CD8-positive, alpha-beta memory T cell (primary cell): ENCODE measurements around the gene SLC3A2. TPM values are rescaled to one million over a fixed set of nuclear protein-coding genes. Genes with fewer than 3 reads are reported as not detected.
A peak's percentile ranks its signal among the peaks of the same experiment; 100 is the strongest.
"Not testable (repeated sequence)": the region's sequence is repeated elsewhere in the genome, so short reads cannot be mapped to it uniquely, and the experiment has no call there.

ENCODE experiments used
- CTCF ChIA-PET: fragments of 350-600 bp; sonication (Branson Sonifier 250); formaldehyde crosslinking; loops from one replicate; lab custom pipeline; 2021; ENCODE audit warnings: antibody characterized with exemption; lab: Charles Lee
- POLR2A ChIA-PET: fragments of 350-600 bp; sonication (Branson Sonifier 250); formaldehyde crosslinking; loops from one replicate; lab custom pipeline; 2021; ENCODE audit warnings: antibody characterized with exemption; lab: Charles Lee
- DNase-seq, 5 donors: peaks; one replicate each; pipeline versions ENCODE4 v3.0.0 to v3.0.0-alpha.2; 2020 to 2022; ENCODE audit warnings: mixed read lengths in 1 of 5
- H3K27ac ChIP-seq: one replicate; pipeline ENCODE4 v1.7.0; 2013; ENCODE audit warnings: low read depth, mild to moderate bottlenecking, low read length, moderate library complexity
- H3K27me3 ChIP-seq: 2 replicates; pipeline ENCODE4 v1.7.0; 2013; ENCODE audit warnings: low read length, mild to moderate bottlenecking; ENCODE audit not compliant: insufficient read depth, poor library complexity, severe bottlenecking
- H3K36me3 ChIP-seq: 2 replicates; pipeline ENCODE4 v1.7.0; 2013; ENCODE audit warnings: mild to moderate bottlenecking, low read length, moderate library complexity; ENCODE audit not compliant: insufficient read depth
- H3K4me1 ChIP-seq: 2 replicates; pipeline ENCODE4 v1.7.0; 2013; ENCODE audit warnings: mild to moderate bottlenecking, low read length, moderate library complexity; ENCODE audit not compliant: insufficient read depth
- H3K4me3 ChIP-seq: 2 replicates; pipeline ENCODE4 v1.7.0; 2013; ENCODE audit warnings: mild to moderate bottlenecking, low read length
- H3K9me3 ChIP-seq: 2 replicates; pipeline ENCODE4 v1.7.0; 2013; ENCODE audit warnings: mild to moderate bottlenecking, low read length
- H3K27ac Mint-ChIP-seq, 8 donors: one replicate each; pipeline ENCODE4 v1.8.0; 2020 to 2021; ENCODE audit warnings: mixed read lengths in 8 of 8, mild to moderate bottlenecking in 6 of 8, inconsistent platforms in 3 of 8, moderate library complexity in 3 of 8
- H3K27me3 Mint-ChIP-seq, 2 donors: one replicate each; pipeline ENCODE4 v1.8.0; 2020 to 2021; ENCODE audit warnings: mixed read lengths in 2 of 2, mild to moderate bottlenecking in 1 of 2, moderate library complexity in 1 of 2
- H3K36me3 Mint-ChIP-seq, 3 donors: one replicate each; pipeline ENCODE4 v1.8.0; 2020 to 2021; ENCODE audit warnings: mixed read lengths in 3 of 3, inconsistent platforms in 1 of 3, mild to moderate bottlenecking in 1 of 3
- H3K4me1 Mint-ChIP-seq, 3 donors: one replicate each; pipeline ENCODE4 v1.8.0; 2020 to 2021; ENCODE audit warnings: mixed read lengths in 3 of 3, inconsistent platforms in 1 of 3, mild to moderate bottlenecking in 1 of 3
- H3K4me3 Mint-ChIP-seq, 7 donors: one replicate each; pipeline ENCODE4 v1.8.0; 2020 to 2021; ENCODE audit warnings: mixed read lengths in 7 of 7, mild to moderate bottlenecking in 6 of 7, moderate library complexity in 4 of 7, inconsistent platforms in 2 of 7
- H3K9me3 Mint-ChIP-seq, 5 donors: one replicate each; pipeline ENCODE4 v1.8.0; 2020 to 2022; ENCODE audit warnings: mixed read lengths in 5 of 5, mild to moderate bottlenecking in 3 of 5, moderate library complexity in 2 of 5, inconsistent platforms in 1 of 5
- polyA plus RNA-seq: library from polyadenylated mRNA; unstranded; fragments of 300-500 nt; fragmentation: Illumina TruSeq; gene quantifications from one replicate; pipeline ENCODE4 v1.2.3, GENCODE V29; 2021
- total RNA-seq, 2 experiments: library from RNA; stranded (reverse); gene quantifications; one replicate each; pipeline ENCODE4 v1.2.3, GENCODE V29; 2021

The SLC3A2 gene
- total and polyA plus RNA-seq, 3 experiments from 2014 or later = 180 to 430 (median 426) TPM

GRCh38 chr11:62930157-62930556, 49.5 kb downstream of the SLC3A2 start:
- POLR2A ChIA-PET = no interaction called here
- DNase-seq = no peak
- no peak overlapping the region for H3K4me3 Mint-ChIP-seq
- peaks cover 12 to 24% (median 13%) of the 10 kb centered on the region in 3 donors for H3K4me1 Mint-ChIP-seq
- no peaks in the 10 kb centered on the region for H3K9me3 ChIP-seq
- H3K27me3 ChIP-seq = peaks cover 27% of the 10 kb centered on the region
- H3K36me3 Mint-ChIP-seq = no peaks in the 10 kb centered on the region
- H3K4me1 ChIP-seq = peaks cover 13% of the 10 kb centered on the region
- H3K27ac Mint-ChIP-seq = no peak overlapping the region
- H3K9me3 Mint-ChIP-seq = no peaks in the 10 kb centered on the region
- no peak overlapping the region for H3K4me3 ChIP-seq
- H3K36me3 ChIP-seq = no peaks in the 10 kb centered on the region
- H3K27ac ChIP-seq = no peak overlapping the region
- CTCF ChIA-PET = interaction anchor here (1.2 kb wide), 1 partner anchor 24 kb away, joined by 3 read pairs; no protein-coding TSS in a partner anchor
- peaks cover 55 to 65% of the 10 kb centered on the region in 2 donors for H3K27me3 Mint-ChIP-seq

GRCh38 chr11:62930666-62931065, 50.0 kb downstream of the SLC3A2 start:
- Mint-ChIP-seq H3K4me3 (no peak overlapping the region), H3K9me3 (no peaks in the 10 kb centered on the region), H3K27ac (no peak overlapping the region), H3K4me1 (peaks cover 7 to 19% (median 11%) of the 10 kb centered on the region in 3 donors), H3K27me3 (peaks cover 51 to 60% of the 10 kb centered on the region in 2 donors), H3K36me3 (no peaks in the 10 kb centered on the region)
- peaks cover 8% of the 10 kb centered on the region for H3K4me1 ChIP-seq
- no peak overlapping the region for H3K27ac ChIP-seq
- H3K27me3 ChIP-seq = peaks cover 22% of the 10 kb centered on the region
- ChIA-PET POLR2A (no interaction called here), CTCF (no interaction called here)
- no peak for DNase-seq
- no peaks in the 10 kb centered on the region for H3K36me3 ChIP-seq
- H3K9me3 ChIP-seq = no peaks in the 10 kb centered on the region
- no peak overlapping the region for H3K4me3 ChIP-seq

GRCh38 chr11:62931499-62932278, 51.0 kb downstream of the SLC3A2 start:
- H3K4me3 Mint-ChIP-seq = no peak overlapping the region
- H3K4me1 Mint-ChIP-seq = peaks cover 2 to 9% (median 4%) of the 10 kb centered on the region in 3 donors
- Histone ChIP-seq H3K4me3 (no peak overlapping the region), H3K27me3 (peaks cover 12% of the 10 kb centered on the region), H3K4me1 (no peaks in the 10 kb centered on the region), H3K36me3 (no peaks in the 10 kb centered on the region), H3K9me3 (no peaks in the 10 kb centered on the region), H3K27ac (no peak overlapping the region)
- H3K9me3 Mint-ChIP-seq = no peaks in the 10 kb centered on the region
- H3K27ac Mint-ChIP-seq = no peak overlapping the region
- peaks cover 42 to 50% of the 10 kb centered on the region in 2 donors for H3K27me3 Mint-ChIP-seq
- ChIA-PET CTCF (no interaction called here), POLR2A (no interaction called here)
- no peak for DNase-seq
- H3K36me3 Mint-ChIP-seq = no peaks in the 10 kb centered on the region

- Histone ChIP-seq H3K36me3 (no peaks in the 10 kb centered on the region), H3K9me3 (no peaks in the 10 kb centered on the region), H3K27me3 (no peaks in the 10 kb centered on the region), H3K4me3 (no peak overlapping the region), H3K4me1 (no peaks in the 10 kb centered on the region), H3K27ac (no peak overlapping the region)
- H3K27me3 Mint-ChIP-seq = peaks cover 33 to 40% of the 10 kb centered on the region in 2 donors
- ChIA-PET CTCF (no interaction called here), POLR2A (no interaction called here)
- DNase-seq = no peak
- H3K36me3 Mint-ChIP-seq = no peaks in the 10 kb centered on the region
- H3K27ac Mint-ChIP-seq = no peak overlapping the region
- no peak overlapping the region for H3K4me3 Mint-ChIP-seq
- H3K9me3 Mint-ChIP-seq = no peaks in the 10 kb centered on the region
- no peaks in the 10 kb centered on the region for H3K4me1 Mint-ChIP-seq
Measured at GRCh38 chr11:62933285-62933684, 52.6 kb downstream of the SLC3A2 start.

- Histone ChIP-seq H3K27ac (no peak overlapping the region), H3K9me3 (no peaks in the 10 kb centered on the region), H3K4me3 (no peak overlapping the region), H3K27me3 (no peaks in the 10 kb centered on the region), H3K36me3 (no peaks in the 10 kb centered on the region), H3K4me1 (no peaks in the 10 kb centered on the region)
- ChIA-PET CTCF (no interaction called here), POLR2A (no interaction called here)
- DNase-seq = no peak
- H3K9me3 Mint-ChIP-seq = no peaks in the 10 kb centered on the region
- H3K4me1 Mint-ChIP-seq = no peaks in the 10 kb centered on the region
- H3K4me3 Mint-ChIP-seq = no peak overlapping the region
- no peak overlapping the region for H3K27ac Mint-ChIP-seq
- H3K27me3 Mint-ChIP-seq = peaks cover 26 to 33% of the 10 kb centered on the region in 2 donors
- H3K36me3 Mint-ChIP-seq = no peaks in the 10 kb centered on the region
Measured at GRCh38 chr11:62933750-62934495, 53.2 kb downstream of the SLC3A2 start.

GRCh38 chr11:62934496-62934785, 53.7 kb downstream of the SLC3A2 start:
- Mint-ChIP-seq H3K27me3 (peaks cover 24 to 29% of the 10 kb centered on the region in 2 donors), H3K36me3 (no peaks in the 10 kb centered on the region), H3K9me3 (no peaks in the 10 kb centered on the region), H3K4me3 (no peak overlapping the region), H3K27ac (no peak overlapping the region), H3K4me1 (no peaks in the 10 kb centered on the region)
- DNase-seq = no peak
- no peaks in the 10 kb centered on the region for H3K36me3 ChIP-seq
- no peak overlapping the region for H3K27ac ChIP-seq
- no peaks in the 10 kb centered on the region for H3K27me3 ChIP-seq
- H3K9me3 ChIP-seq = no peaks in the 10 kb centered on the region
- POLR2A ChIA-PET = no interaction called here
- CTCF ChIA-PET = no interaction called here
- H3K4me3 ChIP-seq = no peak overlapping the region
- no peaks in the 10 kb centered on the region for H3K4me1 ChIP-seq

- H3K4me1 ChIP-seq, H3K4me1 Mint-ChIP-seq, DNase-seq, H3K36me3 ChIP-seq, H3K9me3 Mint-ChIP-seq, H3K36me3 Mint-ChIP-seq, H3K4me3 ChIP-seq, H3K9me3 ChIP-seq, H3K4me3 Mint-ChIP-seq, H3K27ac ChIP-seq, CTCF ChIA-PET, H3K27me3 ChIP-seq: not testable (repeated sequence)
- peak overlapping the region in 1 of 8 donors; percentile 27 for H3K27ac Mint-ChIP-seq
- POLR2A ChIA-PET = interaction anchor here (0.6 kb wide), 1 partner anchor 14 kb away, joined by 8 read pairs; no protein-coding TSS in a partner anchor
- peaks cover 6 to 16% of the 10 kb centered on the region in 2 donors for H3K27me3 Mint-ChIP-seq
Measured at GRCh38 chr11:62937528-62937927, 56.8 kb downstream of the SLC3A2 start.
